ENCODE data around the gene PLB1. TPM values are rescaled to one million over a fixed set of nuclear protein-coding genes. Genes with fewer than 3 reads are reported as not detected.

PLB1 gene
- total RNA-seq, 1 experiment from 2014 or later = 0.44 TPM

DNA sequence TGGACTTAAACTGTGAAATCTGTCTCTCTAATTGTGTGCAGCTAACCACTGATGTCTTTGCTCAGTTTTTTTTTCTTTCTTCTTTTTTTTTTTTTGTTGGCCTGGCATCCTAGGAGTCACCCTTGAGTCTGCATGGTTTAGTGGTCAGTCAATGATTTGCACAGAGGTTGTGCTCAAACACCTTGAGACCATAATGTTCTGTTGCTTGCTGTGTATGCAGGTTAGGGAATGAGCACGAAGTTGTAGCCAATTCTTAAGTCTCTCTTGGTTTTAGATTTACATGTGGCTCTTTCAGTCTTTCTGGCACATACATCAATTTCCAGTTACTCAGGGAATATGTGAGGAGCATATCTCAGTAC is 16.7 kb downstream of the PLB1 start (continued):
- TF ChIP-seq, protein P1, sequence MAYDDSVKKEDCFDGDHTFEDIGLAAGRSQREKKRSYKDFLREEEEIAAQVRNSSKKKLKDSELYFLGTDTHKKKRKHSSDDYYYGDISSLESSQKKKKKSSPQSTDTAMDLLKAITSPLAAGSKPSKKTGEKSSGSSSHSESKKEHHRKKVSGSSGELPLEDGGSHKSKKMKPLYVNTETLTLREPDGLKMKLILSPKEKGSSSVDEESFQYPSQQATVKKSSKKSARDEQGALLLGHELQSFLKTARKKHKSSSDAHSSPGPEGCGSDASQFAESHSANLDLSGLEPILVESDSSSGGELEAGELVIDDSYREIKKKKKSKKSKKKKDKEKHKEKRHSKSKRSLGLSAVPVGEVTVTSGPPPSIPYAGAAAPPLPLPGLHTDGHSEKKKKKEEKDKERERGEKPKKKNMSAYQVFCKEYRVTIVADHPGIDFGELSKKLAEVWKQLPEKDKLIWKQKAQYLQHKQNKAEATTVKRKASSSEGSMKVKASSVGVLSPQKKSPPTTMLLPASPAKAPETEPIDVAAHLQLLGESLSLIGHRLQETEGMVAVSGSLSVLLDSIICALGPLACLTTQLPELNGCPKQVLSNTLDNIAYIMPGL (CRISPR knock-in tag; IDR thresholded peaks at IDR 0.05) = no peak

DNA sequence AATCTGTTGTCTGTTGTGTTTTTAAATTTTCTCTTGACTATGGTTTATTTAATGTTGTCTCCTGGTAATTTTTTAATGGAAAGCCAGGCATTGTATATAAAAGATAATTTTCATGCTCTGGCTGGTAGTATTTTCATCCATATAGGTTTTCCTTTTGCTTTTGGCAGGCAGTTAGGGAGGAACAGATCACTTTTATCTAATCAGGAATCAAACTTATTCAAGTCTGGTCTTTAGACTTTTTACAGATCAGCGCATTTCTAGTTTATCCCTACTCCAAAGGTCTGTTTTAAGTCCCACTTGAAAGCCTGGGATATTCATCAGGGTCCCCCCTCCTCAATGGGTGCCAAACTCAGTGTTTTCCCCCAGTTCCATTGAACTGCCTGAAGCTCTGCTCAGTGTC is 17.2 kb downstream of the PLB1 start:
- DNase-seq (ENCODE audit: low spot score) (no peak), ATAC-seq (no peak)
- Mint-ChIP-seq H3K9me3 (peaks cover 14% of the 10 kb centered on the region), H3K4me3 (no peak overlapping the region), H3K4me1 (no peaks in the 10 kb centered on the region), H3K27me3 (ENCODE audit: low read depth) (peaks cover 3% of the 10 kb centered on the region; the same call in 1 of the 2 replicates), H3K36me3 (no peaks in the 10 kb centered on the region), H3K27ac (no peak overlapping the region)
- POLR2A ChIA-PET = no interaction called here
- CTCF ChIA-PET = no interaction called here
- no peak for TF ChIP-seq ZNF219 (CRISPR knock-in tag; IDR thresholded peaks at IDR 0.05; ENCODE audit: borderline replicate concordance)
- TF ChIP-seq, protein P2, sequence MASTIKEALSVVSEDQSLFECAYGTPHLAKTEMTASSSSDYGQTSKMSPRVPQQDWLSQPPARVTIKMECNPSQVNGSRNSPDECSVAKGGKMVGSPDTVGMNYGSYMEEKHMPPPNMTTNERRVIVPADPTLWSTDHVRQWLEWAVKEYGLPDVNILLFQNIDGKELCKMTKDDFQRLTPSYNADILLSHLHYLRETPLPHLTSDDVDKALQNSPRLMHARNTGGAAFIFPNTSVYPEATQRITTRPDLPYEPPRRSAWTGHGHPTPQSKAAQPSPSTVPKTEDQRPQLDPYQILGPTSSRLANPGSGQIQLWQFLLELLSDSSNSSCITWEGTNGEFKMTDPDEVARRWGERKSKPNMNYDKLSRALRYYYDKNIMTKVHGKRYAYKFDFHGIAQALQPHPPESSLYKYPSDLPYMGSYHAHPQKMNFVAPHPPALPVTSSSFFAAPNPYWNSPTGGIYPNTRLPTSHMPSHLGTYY (CRISPR knock-in tag; IDR thresholded peaks at IDR 0.05) = no peak
- TF ChIP-seq, protein P3, sequence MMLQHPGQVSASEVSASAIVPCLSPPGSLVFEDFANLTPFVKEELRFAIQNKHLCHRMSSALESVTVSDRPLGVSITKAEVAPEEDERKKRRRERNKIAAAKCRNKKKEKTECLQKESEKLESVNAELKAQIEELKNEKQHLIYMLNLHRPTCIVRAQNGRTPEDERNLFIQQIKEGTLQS (CRISPR knock-in tag; conservative IDR thresholded peaks at IDR 0.05) = no peak
- no peak for TF ChIP-seq FOXJ3 (CRISPR knock-in tag; IDR thresholded peaks at IDR 0.05; ENCODE audit: borderline replicate concordance)
- no peak for TF ChIP-seq ZNF423 (CRISPR knock-in tag; IDR thresholded peaks at IDR 0.05)
- no peak for TF ChIP-seq FOXP1 (CRISPR knock-in tag; IDR thresholded peaks at IDR 0.05; ENCODE audit: borderline replicate concordance)
- TF ChIP-seq ZNF138 (CRISPR knock-in tag; conservative IDR thresholded peaks at IDR 0.05) = no peak
- TF ChIP-seq NR2C2 (CRISPR knock-in tag; IDR thresholded peaks at IDR 0.05) = no peak
- TF ChIP-seq, protein P4, sequence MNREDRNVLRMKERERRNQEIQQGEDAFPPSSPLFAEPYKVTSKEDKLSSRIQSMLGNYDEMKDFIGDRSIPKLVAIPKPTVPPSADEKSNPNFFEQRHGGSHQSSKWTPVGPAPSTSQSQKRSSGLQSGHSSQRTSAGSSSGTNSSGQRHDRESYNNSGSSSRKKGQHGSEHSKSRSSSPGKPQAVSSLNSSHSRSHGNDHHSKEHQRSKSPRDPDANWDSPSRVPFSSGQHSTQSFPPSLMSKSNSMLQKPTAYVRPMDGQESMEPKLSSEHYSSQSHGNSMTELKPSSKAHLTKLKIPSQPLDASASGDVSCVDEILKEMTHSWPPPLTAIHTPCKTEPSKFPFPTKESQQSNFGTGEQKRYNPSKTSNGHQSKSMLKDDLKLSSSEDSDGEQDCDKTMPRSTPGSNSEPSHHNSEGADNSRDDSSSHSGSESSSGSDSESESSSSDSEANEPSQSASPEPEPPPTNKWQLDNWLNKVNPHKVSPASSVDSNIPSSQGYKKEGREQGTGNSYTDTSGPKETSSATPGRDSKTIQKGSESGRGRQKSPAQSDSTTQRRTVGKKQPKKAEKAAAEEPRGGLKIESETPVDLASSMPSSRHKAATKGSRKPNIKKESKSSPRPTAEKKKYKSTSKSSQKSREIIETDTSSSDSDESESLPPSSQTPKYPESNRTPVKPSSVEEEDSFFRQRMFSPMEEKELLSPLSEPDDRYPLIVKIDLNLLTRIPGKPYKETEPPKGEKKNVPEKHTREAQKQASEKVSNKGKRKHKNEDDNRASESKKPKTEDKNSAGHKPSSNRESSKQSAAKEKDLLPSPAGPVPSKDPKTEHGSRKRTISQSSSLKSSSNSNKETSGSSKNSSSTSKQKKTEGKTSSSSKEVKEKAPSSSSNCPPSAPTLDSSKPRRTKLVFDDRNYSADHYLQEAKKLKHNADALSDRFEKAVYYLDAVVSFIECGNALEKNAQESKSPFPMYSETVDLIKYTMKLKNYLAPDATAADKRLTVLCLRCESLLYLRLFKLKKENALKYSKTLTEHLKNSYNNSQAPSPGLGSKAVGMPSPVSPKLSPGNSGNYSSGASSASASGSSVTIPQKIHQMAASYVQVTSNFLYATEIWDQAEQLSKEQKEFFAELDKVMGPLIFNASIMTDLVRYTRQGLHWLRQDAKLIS (CRISPR knock-in tag; IDR thresholded peaks at IDR 0.05; ENCODE audit: borderline replicate concordance) = no peak

DNA sequence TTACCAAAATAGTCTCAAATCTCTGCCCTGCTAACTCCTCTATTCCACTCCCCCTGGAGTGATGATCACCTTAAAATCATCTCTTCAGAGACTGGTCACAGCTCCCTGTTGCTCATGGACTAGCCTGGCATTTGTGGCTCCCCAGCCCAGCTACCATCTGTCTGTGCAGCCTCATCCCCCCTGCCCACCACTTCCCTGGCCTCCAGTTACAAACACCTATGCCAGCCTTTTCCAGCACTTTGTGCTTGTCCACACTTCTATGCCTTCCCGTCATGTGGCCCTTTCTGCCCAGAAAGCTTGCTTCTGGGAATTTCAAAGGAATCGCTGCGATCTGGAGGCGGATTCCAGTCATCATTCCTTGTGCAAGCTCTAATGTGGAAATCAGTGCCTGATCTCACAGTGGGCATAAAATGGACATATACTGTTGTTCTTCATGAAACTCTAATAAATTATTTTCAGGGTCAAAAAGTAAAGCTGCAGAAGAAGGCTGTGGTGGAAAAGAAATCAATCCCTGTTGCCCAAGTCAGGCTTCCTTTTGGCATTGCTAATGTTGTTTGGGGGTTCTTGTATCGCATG is 19.4 kb downstream of the PLB1 start:
- Mint-ChIP-seq H3K36me3 (no peaks in the 10 kb centered on the region), H3K4me3 (no peak overlapping the region), H3K27me3 (ENCODE audit: low read depth) (peaks cover under 1% of the 10 kb centered on the region; the same call in 1 of the 2 replicates), H3K4me1 (no peaks in the 10 kb centered on the region), H3K27ac (no peak overlapping the region), H3K9me3 (peaks cover 14% of the 10 kb centered on the region)
- ATAC-seq = no peak
- no peak for DNase-seq (ENCODE audit: low spot score)
- ChIA-PET CTCF (no interaction called here), POLR2A (no interaction called here)
- TF ChIP-seq, protein P5, sequence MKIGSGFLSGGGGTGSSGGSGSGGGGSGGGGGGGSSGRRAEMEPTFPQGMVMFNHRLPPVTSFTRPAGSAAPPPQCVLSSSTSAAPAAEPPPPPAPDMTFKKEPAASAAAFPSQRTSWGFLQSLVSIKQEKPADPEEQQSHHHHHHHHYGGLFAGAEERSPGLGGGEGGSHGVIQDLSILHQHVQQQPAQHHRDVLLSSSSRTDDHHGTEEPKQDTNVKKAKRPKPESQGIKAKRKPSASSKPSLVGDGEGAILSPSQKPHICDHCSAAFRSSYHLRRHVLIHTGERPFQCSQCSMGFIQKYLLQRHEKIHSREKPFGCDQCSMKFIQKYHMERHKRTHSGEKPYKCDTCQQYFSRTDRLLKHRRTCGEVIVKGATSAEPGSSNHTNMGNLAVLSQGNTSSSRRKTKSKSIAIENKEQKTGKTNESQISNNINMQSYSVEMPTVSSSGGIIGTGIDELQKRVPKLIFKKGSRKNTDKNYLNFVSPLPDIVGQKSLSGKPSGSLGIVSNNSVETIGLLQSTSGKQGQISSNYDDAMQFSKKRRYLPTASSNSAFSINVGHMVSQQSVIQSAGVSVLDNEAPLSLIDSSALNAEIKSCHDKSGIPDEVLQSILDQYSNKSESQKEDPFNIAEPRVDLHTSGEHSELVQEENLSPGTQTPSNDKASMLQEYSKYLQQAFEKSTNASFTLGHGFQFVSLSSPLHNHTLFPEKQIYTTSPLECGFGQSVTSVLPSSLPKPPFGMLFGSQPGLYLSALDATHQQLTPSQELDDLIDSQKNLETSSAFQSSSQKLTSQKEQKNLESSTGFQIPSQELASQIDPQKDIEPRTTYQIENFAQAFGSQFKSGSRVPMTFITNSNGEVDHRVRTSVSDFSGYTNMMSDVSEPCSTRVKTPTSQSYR (CRISPR knock-in tag; IDR thresholded peaks at IDR 0.05) = no peak
- TF ChIP-seq, protein P6, sequence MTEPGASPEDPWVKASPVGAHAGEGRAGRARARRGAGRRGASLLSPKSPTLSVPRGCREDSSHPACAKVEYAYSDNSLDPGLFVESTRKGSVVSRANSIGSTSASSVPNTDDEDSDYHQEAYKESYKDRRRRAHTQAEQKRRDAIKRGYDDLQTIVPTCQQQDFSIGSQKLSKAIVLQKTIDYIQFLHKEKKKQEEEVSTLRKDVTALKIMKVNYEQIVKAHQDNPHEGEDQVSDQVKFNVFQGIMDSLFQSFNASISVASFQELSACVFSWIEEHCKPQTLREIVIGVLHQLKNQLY (CRISPR knock-in tag; IDR thresholded peaks at IDR 0.05) = no peak
- TF ChIP-seq, protein P7, sequence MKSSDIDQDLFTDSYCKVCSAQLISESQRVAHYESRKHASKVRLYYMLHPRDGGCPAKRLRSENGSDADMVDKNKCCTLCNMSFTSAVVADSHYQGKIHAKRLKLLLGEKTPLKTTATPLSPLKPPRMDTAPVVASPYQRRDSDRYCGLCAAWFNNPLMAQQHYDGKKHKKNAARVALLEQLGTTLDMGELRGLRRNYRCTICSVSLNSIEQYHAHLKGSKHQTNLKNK (CRISPR knock-in tag; IDR thresholded peaks at IDR 0.05) = no peak
- TF ChIP-seq KAT7 (CRISPR knock-in tag; IDR thresholded peaks at IDR 0.05; ENCODE audit: borderline replicate concordance) (no peak), OVOL2 (CRISPR knock-in tag; IDR thresholded peaks at IDR 0.05; ENCODE audit: borderline replicate concordance) (no peak)
- TF ChIP-seq, protein P8, sequence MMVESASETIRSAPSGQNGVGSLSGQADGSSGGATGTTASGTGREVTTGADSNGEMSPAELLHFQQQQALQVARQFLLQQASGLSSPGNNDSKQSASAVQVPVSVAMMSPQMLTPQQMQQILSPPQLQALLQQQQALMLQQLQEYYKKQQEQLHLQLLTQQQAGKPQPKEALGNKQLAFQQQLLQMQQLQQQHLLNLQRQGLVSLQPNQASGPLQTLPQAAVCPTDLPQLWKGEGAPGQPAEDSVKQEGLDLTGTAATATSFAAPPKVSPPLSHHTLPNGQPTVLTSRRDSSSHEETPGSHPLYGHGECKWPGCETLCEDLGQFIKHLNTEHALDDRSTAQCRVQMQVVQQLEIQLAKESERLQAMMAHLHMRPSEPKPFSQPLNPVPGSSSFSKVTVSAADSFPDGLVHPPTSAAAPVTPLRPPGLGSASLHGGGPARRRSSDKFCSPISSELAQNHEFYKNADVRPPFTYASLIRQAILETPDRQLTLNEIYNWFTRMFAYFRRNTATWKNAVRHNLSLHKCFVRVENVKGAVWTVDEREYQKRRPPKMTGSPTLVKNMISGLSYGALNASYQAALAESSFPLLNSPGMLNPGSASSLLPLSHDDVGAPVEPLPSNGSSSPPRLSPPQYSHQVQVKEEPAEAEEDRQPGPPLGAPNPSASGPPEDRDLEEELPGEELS (CRISPR knock-in tag; IDR thresholded peaks at IDR 0.05) = no peak
